ENCODE results near the gene INPP5J. TPM values are rescaled to one million over a fixed set of nuclear protein-coding genes. Genes with fewer than 3 reads are reported as not detected.

Gene INPP5J
- total RNA-seq, 1 donor from 2014 or later: under 0.01 TPM

- no peak for TF ChIP-seq CTCF (IDR thresholded peaks at IDR 0.05; ENCODE audit: insufficient read depth, low read length, severe bottlenecking)
- Histone ChIP-seq H3K36me3 (ENCODE audit: control insufficient read depth, insufficient read depth, low read length) (peaks cover 12% of the 10 kb centered on the region), H3K27me3 (ENCODE audit: control insufficient read depth, insufficient read depth, low read length) (no peaks in the 10 kb centered on the region), H3K4me3 (ENCODE audit: low read depth, low read length) (no peak overlapping the region)
- DNase-seq (ENCODE audit: low read depth): no peak
- no peak for FAIRE-seq
Measured at GRCh38 chr22:31083377-31083768, 39.4 kb upstream of the INPP5J start.

- Histone ChIP-seq H3K4me3 (ENCODE audit: low read depth, low read length) (peak overlapping the region; percentile 50), H3K36me3 (ENCODE audit: control insufficient read depth, insufficient read depth, low read length) (peaks cover 19% of the 10 kb centered on the region), H3K27me3 (ENCODE audit: control insufficient read depth, insufficient read depth, low read length) (no peaks in the 10 kb centered on the region)
- no peak for TF ChIP-seq CTCF (IDR thresholded peaks at IDR 0.05; ENCODE audit: insufficient read depth, low read length, severe bottlenecking)
- FAIRE-seq (peak; percentile 18), DNase-seq (ENCODE audit: low read depth) (no peak)
Measured at GRCh38 chr22:31083923-31084810, 38.6 kb upstream of the INPP5J start.

- FAIRE-seq: no peak
- DNase-seq (ENCODE audit: low read depth): no peak
- Histone ChIP-seq H3K27me3 (ENCODE audit: control insufficient read depth, insufficient read depth, low read length) (no peaks in the 10 kb centered on the region), H3K36me3 (ENCODE audit: control insufficient read depth, insufficient read depth, low read length) (peaks cover 26% of the 10 kb centered on the region), H3K4me3 (ENCODE audit: low read depth, low read length) (peak overlapping the region; percentile 50)
- TF ChIP-seq CTCF (IDR thresholded peaks at IDR 0.05; ENCODE audit: insufficient read depth, low read length, severe bottlenecking): peak; percentile 88
Measured at GRCh38 chr22:31084811-31085492, 37.8 kb upstream of the INPP5J start.

- TF ChIP-seq CTCF (IDR thresholded peaks at IDR 0.05; ENCODE audit: insufficient read depth, low read length, severe bottlenecking): no peak
- DNase-seq (ENCODE audit: low read depth): no peak
- Histone ChIP-seq H3K4me3 (ENCODE audit: low read depth, low read length) (peak overlapping the region; percentile 50), H3K36me3 (ENCODE audit: control insufficient read depth, insufficient read depth, low read length) (peaks cover 28% of the 10 kb centered on the region), H3K27me3 (ENCODE audit: control insufficient read depth, insufficient read depth, low read length) (no peaks in the 10 kb centered on the region)
- FAIRE-seq: no peak
Measured at GRCh38 chr22:31085493-31085824, 37.3 kb upstream of the INPP5J start.

GRCh38 chr22:31085928-31086327, 36.8 kb upstream of the INPP5J start:
- Histone ChIP-seq H3K36me3 (ENCODE audit: control insufficient read depth, insufficient read depth, low read length) (peaks cover 29% of the 10 kb centered on the region), H3K27me3 (ENCODE audit: control insufficient read depth, insufficient read depth, low read length) (no peaks in the 10 kb centered on the region), H3K4me3 (ENCODE audit: low read depth, low read length) (no peak overlapping the region)
- no peak for DNase-seq (ENCODE audit: low read depth)
- FAIRE-seq: no peak
- no peak for TF ChIP-seq CTCF (IDR thresholded peaks at IDR 0.05; ENCODE audit: insufficient read depth, low read length, severe bottlenecking)
